WTC11 (cell line): ENCODE measurements around the gene OR2V1. TPM values are rescaled to one million over a fixed set of nuclear protein-coding genes. Genes with fewer than 3 reads are reported as not detected.

Source experiments
- ATAC-seq: fragments of 200-7000 bp; cut with Tn5 transposase; 2 replicates; pipeline ENCODE4 v1.10.0; 2021; ENCODE audit warnings: mild to moderate bottlenecking, moderate library complexity
- CTCF ChIA-PET: fragments of 300-600 bp; sonication (Branson Sonifier 250); formaldehyde crosslinking; loops from one replicate; lab custom pipeline; 2021; ENCODE audit warnings: antibody characterized with exemption; lab: Charles Lee
- POLR2A ChIA-PET: fragments of 350-600 bp; sonication (Branson Sonifier 250); formaldehyde crosslinking; loops from one replicate; lab custom pipeline; 2021; ENCODE audit warnings: antibody characterized with exemption; lab: Charles Lee
- DNase-seq: peaks from one replicate; pipeline ENCODE4 v3.0.0; 2021; ENCODE audit warnings: low spot score
- H3K27ac Mint-ChIP-seq: 2 replicates; pipeline ENCODE4 v1.8.0; 2021; ENCODE audit warnings: mixed read lengths
- H3K27me3 Mint-ChIP-seq: 2 replicates; pipeline ENCODE4 v1.8.0; 2021; ENCODE audit warnings: low read depth, mild to moderate bottlenecking, moderate library complexity, mixed read lengths
- H3K36me3 Mint-ChIP-seq: 2 replicates; pipeline ENCODE4 v1.8.0; 2021; ENCODE audit warnings: mixed read lengths
- H3K4me1 Mint-ChIP-seq: 2 replicates; pipeline ENCODE4 v1.8.0; 2022; ENCODE audit warnings: mixed read lengths
- H3K4me3 Mint-ChIP-seq: 2 replicates; pipeline ENCODE4 v1.8.0; 2021; ENCODE audit warnings: mild to moderate bottlenecking, moderate library complexity, mixed read lengths
- H3K9me3 Mint-ChIP-seq: 2 replicates; pipeline ENCODE4 v1.8.0; 2021; ENCODE audit warnings: mixed read lengths
- ATF1 ChIP-seq: sonication (generic); formaldehyde crosslinking; IDR thresholded peaks from 2 replicates; pipeline ENCODE4 v1.8.1; 2023; ENCODE audit warnings: mild to moderate bottlenecking, moderate library complexity, missing genetic modification reagents
- ATF3 ChIP-seq: sonication (generic); formaldehyde crosslinking; conservative IDR thresholded peaks from 2 replicates; pipeline ENCODE4 v1.8.1; 2022; ENCODE audit warnings: mild to moderate bottlenecking, missing genetic modification reagents
- CBFB ChIP-seq: sonication (generic); formaldehyde crosslinking; IDR thresholded peaks from 2 replicates; pipeline ENCODE4 v1.8.1; 2022; ENCODE audit warnings: mild to moderate bottlenecking, low read depth, missing genetic modification reagents
- E2F5 ChIP-seq: sonication (generic); formaldehyde crosslinking; IDR thresholded peaks from 2 replicates; pipeline ENCODE4 v1.8.1; 2022; ENCODE audit warnings: mild to moderate bottlenecking, moderate library complexity, missing genetic modification reagents
- ELF4 ChIP-seq: sonication (generic); formaldehyde crosslinking; IDR thresholded peaks from 2 replicates; pipeline ENCODE4 v1.8.1; 2022; ENCODE audit warnings: low read depth, mild to moderate bottlenecking, moderate library complexity, missing genetic modification reagents
- ERG ChIP-seq: fragments of 250-450 bp; sonication (Bioruptor Pico); IDR thresholded peaks from 2 replicates; pipeline ENCODE4 v1.8.0; 2021; ENCODE audit warnings: mild to moderate bottlenecking
- ESRRA ChIP-seq: sonication (generic); formaldehyde crosslinking; IDR thresholded peaks from 2 replicates; pipeline ENCODE4 v1.8.1; 2022; ENCODE audit warnings: mild to moderate bottlenecking, missing genetic modification reagents, borderline replicate concordance
- GRHL2 ChIP-seq: fragments of 250-450 bp; sonication (Bioruptor Pico); IDR thresholded peaks from 2 replicates; pipeline ENCODE4 v1.8.0; 2022; ENCODE audit warnings: mild to moderate bottlenecking, moderate library complexity; ENCODE audit not compliant: insufficient replicate concordance, severe bottlenecking
- HMGA2 ChIP-seq: fragments of 250-450 bp; sonication (Bioruptor Pico); IDR thresholded peaks from 2 replicates; pipeline ENCODE4 v1.4.0; 2021; ENCODE audit warnings: mild to moderate bottlenecking, moderate library complexity
- HMGXB4 ChIP-seq: sonication (generic); formaldehyde crosslinking; IDR thresholded peaks from 2 replicates; pipeline ENCODE4 v1.8.1; 2023; ENCODE audit warnings: mild to moderate bottlenecking, moderate library complexity, missing genetic modification reagents
- JAZF1 ChIP-seq: fragments of 250-450 bp; sonication (Bioruptor Pico); IDR thresholded peaks from 2 replicates; pipeline ENCODE4 v1.9.0; 2021; ENCODE audit warnings: moderate library complexity, mild to moderate bottlenecking, inconsistent platforms
- MAX ChIP-seq: sonication (generic); formaldehyde crosslinking; IDR thresholded peaks from 2 replicates; pipeline ENCODE4 v1.8.0; 2022; ENCODE audit warnings: mild to moderate bottlenecking, missing genetic modification reagents
- NFATC4 ChIP-seq: fragments of 250-450 bp; sonication (Bioruptor Pico); IDR thresholded peaks from 2 replicates; pipeline ENCODE4 v1.9.0; 2021; ENCODE audit warnings: mild to moderate bottlenecking
- OVOL2 ChIP-seq: fragments of 250-450 bp; sonication (Bioruptor Pico); IDR thresholded peaks from 2 replicates; pipeline ENCODE4 v1.9.0; 2021; ENCODE audit warnings: mild to moderate bottlenecking, borderline replicate concordance
- PRRX2 ChIP-seq: fragments of 250-450 bp; sonication (Bioruptor Pico); IDR thresholded peaks from 2 replicates; pipeline ENCODE4 v1.8.0; 2021; ENCODE audit warnings: mild to moderate bottlenecking
- SMAD4 ChIP-seq: sonication (generic); formaldehyde crosslinking; IDR thresholded peaks from 2 replicates; pipeline ENCODE4 v1.8.0; 2022; ENCODE audit warnings: mild to moderate bottlenecking, missing genetic modification reagents
- SOX15 ChIP-seq: fragments of 250-450 bp; sonication (Bioruptor Pico); IDR thresholded peaks from 2 replicates; pipeline ENCODE4 v1.9.0; 2021; ENCODE audit warnings: mild to moderate bottlenecking
- SP1 ChIP-seq: sonication (generic); formaldehyde crosslinking; conservative IDR thresholded peaks from 2 replicates; pipeline ENCODE4 v1.8.1; 2022; ENCODE audit warnings: missing genetic modification reagents
- USF2 ChIP-seq: sonication (generic); formaldehyde crosslinking; IDR thresholded peaks from 2 replicates; pipeline ENCODE4 v1.8.1; 2023; ENCODE audit warnings: mild to moderate bottlenecking, missing genetic modification reagents, moderate library complexity
- ZBTB21 ChIP-seq: sonication (generic); formaldehyde crosslinking; IDR thresholded peaks from 2 replicates; pipeline ENCODE4 v1.8.1; 2023; ENCODE audit warnings: mild to moderate bottlenecking, missing genetic modification reagents, borderline replicate concordance
- ZMAT4 ChIP-seq: fragments of 250-450 bp; sonication (Bioruptor Pico); IDR thresholded peaks from 2 replicates; pipeline ENCODE4 v1.9.0; 2021; ENCODE audit warnings: mild to moderate bottlenecking
- ZNF121 ChIP-seq: sonication (generic); formaldehyde crosslinking; IDR thresholded peaks from 2 replicates; pipeline ENCODE4 v1.8.0; 2023; ENCODE audit warnings: missing genetic modification reagents
- ZNF232 ChIP-seq: sonication (generic); formaldehyde crosslinking; IDR thresholded peaks from 2 replicates; pipeline ENCODE4 v1.8.0; 2022; ENCODE audit warnings: mild to moderate bottlenecking, missing genetic modification reagents
- ZNF263 ChIP-seq: sonication (generic); formaldehyde crosslinking; IDR thresholded peaks from 2 replicates; pipeline ENCODE4 v1.8.1; 2022; ENCODE audit warnings: low read depth, mild to moderate bottlenecking, moderate library complexity, missing genetic modification reagents
- ZNF396 ChIP-seq: fragments of 250-450 bp; sonication (Bioruptor Pico); IDR thresholded peaks from 2 replicates; pipeline ENCODE4 v1.8.0; 2021; ENCODE audit warnings: mild to moderate bottlenecking, moderate library complexity, borderline replicate concordance
- ZNF671 ChIP-seq: fragments of 250-450 bp; sonication (Bioruptor Pico); IDR thresholded peaks from 2 replicates; pipeline ENCODE4 v1.8.0; 2021; ENCODE audit warnings: mild to moderate bottlenecking
- total RNA-seq: library from RNA; stranded (reverse); gene quantifications from 3 replicates; pipeline ENCODE4 v1.2.3, GENCODE V29; 2021

OR2V1 gene
- total RNA-seq, 1 experiment from 2014 or later, result not detected

- TF ChIP-seq GRHL2 (CRISPR knock-in tag), result no peak
- no peak for TF ChIP-seq PRRX2 (CRISPR knock-in tag)
- TF ChIP-seq SMAD4 (CRISPR knock-in tag), result no peak
- no peak for TF ChIP-seq ERG (CRISPR knock-in tag)
- no peak for TF ChIP-seq ZNF671 (CRISPR knock-in tag)
- no peak for TF ChIP-seq NFATC4 (CRISPR knock-in tag)
- Mint-ChIP-seq H3K27ac (no peak overlapping the region), H3K36me3 (no peaks in the 10 kb centered on the region), H3K4me1 (no peaks in the 10 kb centered on the region; the same call in 1 of the 2 replicates), H3K9me3 (peaks cover 14% of the 10 kb centered on the region), H3K4me3 (no peak overlapping the region; the same call in 1 of the 2 replicates), H3K27me3 (peaks cover 28% of the 10 kb centered on the region)
- DNase-seq (no peak), ATAC-seq (peak; percentile 53)
- ChIA-PET CTCF (interaction anchor here (0.8 kb wide), 1 partner anchor 38 kb away, joined by 3 read pairs; no protein-coding TSS in a partner anchor), POLR2A (no interaction called here)
Measured at GRCh38 chr5:181121675-181122561, 9.1 kb downstream of the OR2V1 start.

- peaks cover 39% of the 10 kb centered on the region for H3K27me3 Mint-ChIP-seq
- no peak overlapping the region for H3K4me3 Mint-ChIP-seq
- ChIA-PET CTCF (no interaction called here), POLR2A (no interaction called here)
- TF ChIP-seq ZNF263 (CRISPR knock-in tag) (no peak), HMGXB4 (CRISPR knock-in tag) (no peak), ZNF396 (CRISPR knock-in tag) (no peak), USF2 (CRISPR knock-in tag) (no peak)
- peaks cover 11% of the 10 kb centered on the region for H3K4me1 Mint-ChIP-seq
- no peaks in the 10 kb centered on the region for H3K36me3 Mint-ChIP-seq
- ATAC-seq (no peak), DNase-seq (no peak)
- peaks cover 14% of the 10 kb centered on the region for H3K9me3 Mint-ChIP-seq
- H3K27ac Mint-ChIP-seq, result no peak overlapping the region
Measured at GRCh38 chr5:181120761-181121160, 10.2 kb downstream of the OR2V1 start.

- ChIA-PET POLR2A (no interaction called here), CTCF (no interaction called here)
- ATAC-seq (no peak), DNase-seq (no peak)
- Mint-ChIP-seq H3K4me3 (no peak overlapping the region), H3K27me3 (peaks cover 44% of the 10 kb centered on the region), H3K9me3 (peaks cover 12% of the 10 kb centered on the region), H3K27ac (no peak overlapping the region), H3K36me3 (no peaks in the 10 kb centered on the region), H3K4me1 (peaks cover 16% of the 10 kb centered on the region)
- no peak for TF ChIP-seq SOX15 (CRISPR knock-in tag)
- no peak for TF ChIP-seq ERG (CRISPR knock-in tag)
- no peak for TF ChIP-seq JAZF1 (CRISPR knock-in tag)
- TF ChIP-seq ATF1 (CRISPR knock-in tag), result no peak
- TF ChIP-seq ZNF121 (CRISPR knock-in tag), result no peak
- no peak for TF ChIP-seq ELF4 (CRISPR knock-in tag)
- TF ChIP-seq E2F5 (CRISPR knock-in tag), result no peak
- TF ChIP-seq PRRX2 (CRISPR knock-in tag), result no peak
- TF ChIP-seq MAX (CRISPR knock-in tag), result no peak
- no peak for TF ChIP-seq ZNF232 (CRISPR knock-in tag)
- no peak for TF ChIP-seq SP1
- no peak for TF ChIP-seq HMGA2 (CRISPR knock-in tag)
- TF ChIP-seq ATF3 (CRISPR knock-in tag), result no peak
- no peak for TF ChIP-seq CBFB (CRISPR knock-in tag)
- TF ChIP-seq ESRRA (CRISPR knock-in tag), result no peak
- no peak for TF ChIP-seq ZBTB21 (CRISPR knock-in tag)
- no peak for TF ChIP-seq ZMAT4 (CRISPR knock-in tag)
- TF ChIP-seq OVOL2 (CRISPR knock-in tag), result no peak
Measured at GRCh38 chr5:181120306-181120705, 10.7 kb downstream of the OR2V1 start.
